Measurements from ENCODE around the gene GFAP. TPM values are rescaled to one million over a fixed set of nuclear protein-coding genes. Genes with fewer than 3 reads are reported as not detected.

The GFAP gene
- total and polyA plus RNA-seq, 4 donors, result 0.24 to 0.42 (median 0.33) TPM; not detected in 1

GRCh38 chr17:44916781-44917241 is 1.5 kb upstream of the GFAP start:
- Histone ChIP-seq H3K4me3 (ENCODE audit: low read depth in 1 of 3, low read length in 3 of 3) (no peak overlapping the region), H3K36me3 (ENCODE audit: control insufficient read depth in 4 of 4, insufficient read depth in 3 of 4, low read depth in 1 of 4, low read length in 3 of 4) (no peaks in the 10 kb centered on the region), H3K27ac (ENCODE audit: low read depth in 1 of 2, low read length in 2 of 2) (no peak overlapping the region), H3K9me3 (ENCODE audit: control insufficient read depth in 4 of 4, low read length in 3 of 4) (no peaks in the 10 kb centered on the region), H3K9ac (ENCODE audit: low read depth in 1 of 2, low read length in 2 of 2) (no peak overlapping the region), H3K27me3 (ENCODE audit: control insufficient read depth in 4 of 4, insufficient read depth in 4 of 4, low read length in 3 of 4) (no peaks in the 10 kb centered on the region), H3K4me1 (ENCODE audit: control insufficient read depth in 4 of 4, insufficient read depth in 4 of 4, low read length in 3 of 4) (peaks cover 0 to 8% (median 2%) of the 10 kb centered on the region in 4 donors)
- TF ChIP-seq, protein P1, sequence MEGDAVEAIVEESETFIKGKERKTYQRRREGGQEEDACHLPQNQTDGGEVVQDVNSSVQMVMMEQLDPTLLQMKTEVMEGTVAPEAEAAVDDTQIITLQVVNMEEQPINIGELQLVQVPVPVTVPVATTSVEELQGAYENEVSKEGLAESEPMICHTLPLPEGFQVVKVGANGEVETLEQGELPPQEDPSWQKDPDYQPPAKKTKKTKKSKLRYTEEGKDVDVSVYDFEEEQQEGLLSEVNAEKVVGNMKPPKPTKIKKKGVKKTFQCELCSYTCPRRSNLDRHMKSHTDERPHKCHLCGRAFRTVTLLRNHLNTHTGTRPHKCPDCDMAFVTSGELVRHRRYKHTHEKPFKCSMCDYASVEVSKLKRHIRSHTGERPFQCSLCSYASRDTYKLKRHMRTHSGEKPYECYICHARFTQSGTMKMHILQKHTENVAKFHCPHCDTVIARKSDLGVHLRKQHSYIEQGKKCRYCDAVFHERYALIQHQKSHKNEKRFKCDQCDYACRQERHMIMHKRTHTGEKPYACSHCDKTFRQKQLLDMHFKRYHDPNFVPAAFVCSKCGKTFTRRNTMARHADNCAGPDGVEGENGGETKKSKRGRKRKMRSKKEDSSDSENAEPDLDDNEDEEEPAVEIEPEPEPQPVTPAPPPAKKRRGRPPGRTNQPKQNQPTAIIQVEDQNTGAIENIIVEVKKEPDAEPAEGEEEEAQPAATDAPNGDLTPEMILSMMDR (IDR thresholded peaks at IDR 0.05; ENCODE audit: low read depth, low read length, missing input control), result no peak
- 82% methylated on average over 10 of the region's 10 CpGs for WGBS
- no peak for DNase-seq (ENCODE audit: low spot score)

GRCh38 chr17:44915862-44916780 is 821 bp upstream of the GFAP start:
- Histone ChIP-seq H3K4me1 (ENCODE audit: control insufficient read depth in 4 of 4, insufficient read depth in 4 of 4, low read length in 3 of 4) (peaks cover 0 to 15% (median 9%) of the 10 kb centered on the region in 4 donors), H3K36me3 (ENCODE audit: control insufficient read depth in 4 of 4, insufficient read depth in 3 of 4, low read depth in 1 of 4, low read length in 3 of 4) (no peaks in the 10 kb centered on the region), H3K9ac (ENCODE audit: low read depth in 1 of 2, low read length in 2 of 2) (no peak overlapping the region), H3K27ac (ENCODE audit: low read depth in 1 of 2, low read length in 2 of 2) (no peak overlapping the region), H3K9me3 (ENCODE audit: control insufficient read depth in 4 of 4, low read length in 3 of 4) (no peaks in the 10 kb centered on the region), H3K27me3 (ENCODE audit: control insufficient read depth in 4 of 4, insufficient read depth in 4 of 4, low read length in 3 of 4) (no peaks in the 10 kb centered on the region), H3K4me3 (ENCODE audit: low read depth in 1 of 3, low read length in 3 of 3) (no peak overlapping the region)
- DNase-seq (ENCODE audit: low spot score), result no peak
- TF ChIP-seq SP1 (IDR thresholded peaks at IDR 0.05), result no peak
- peak; percentile 34 for TF ChIP-seq NR2F2 (IDR thresholded peaks at IDR 0.05)
- TF ChIP-seq MAX (IDR thresholded peaks at IDR 0.05), result no peak
- no peak for TF ChIP-seq EGR1 (IDR thresholded peaks at IDR 0.05; ENCODE audit: low read depth in 2 of 2)
- 88% methylated on average over 11 of the region's 11 CpGs for WGBS

DNA sequence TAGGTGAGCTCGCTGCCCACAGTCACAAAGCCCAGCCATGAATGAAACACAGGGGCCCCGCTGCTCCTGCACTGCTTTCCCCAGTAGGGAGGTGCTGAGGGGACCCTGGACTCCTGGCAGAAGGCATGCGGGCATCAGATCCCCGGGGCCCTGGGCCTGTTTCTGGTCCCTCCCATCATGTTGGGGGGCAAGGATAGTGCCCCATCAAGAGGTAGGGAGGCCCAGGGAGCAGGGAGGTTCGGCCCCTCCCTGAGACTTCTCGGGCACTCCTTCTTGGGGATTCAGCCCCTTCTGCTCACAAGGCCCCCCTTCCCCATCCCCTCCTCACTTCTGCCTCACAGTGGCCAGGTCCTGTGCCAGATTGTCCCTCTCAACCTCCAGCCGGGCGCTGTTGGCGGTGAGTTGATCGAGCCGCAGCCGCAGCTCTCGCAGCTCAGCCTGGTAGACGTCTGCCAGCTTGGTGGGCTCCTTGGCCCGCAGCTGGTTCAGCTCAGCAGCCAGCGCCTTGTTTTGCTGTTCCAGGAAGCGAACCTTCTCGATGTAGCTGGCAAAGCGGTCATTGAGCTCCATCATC is 515 bp downstream of the GFAP start:
- Histone ChIP-seq H3K4me3 (ENCODE audit: low read depth in 1 of 3, low read length in 3 of 3) (no peak overlapping the region), H3K27me3 (ENCODE audit: control insufficient read depth in 4 of 4, insufficient read depth in 4 of 4, low read length in 3 of 4) (no peaks in the 10 kb centered on the region), H3K4me1 (ENCODE audit: control insufficient read depth in 4 of 4, insufficient read depth in 4 of 4, low read length in 3 of 4) (peaks cover 0 to 16% (median 10%) of the 10 kb centered on the region in 4 donors), H3K9me3 (ENCODE audit: control insufficient read depth in 4 of 4, low read length in 3 of 4) (no peaks in the 10 kb centered on the region), H3K36me3 (ENCODE audit: control insufficient read depth in 4 of 4, insufficient read depth in 3 of 4, low read depth in 1 of 4, low read length in 3 of 4) (no peaks in the 10 kb centered on the region), H3K9ac (ENCODE audit: low read depth in 1 of 2, low read length in 2 of 2) (no peak overlapping the region), H3K27ac (ENCODE audit: low read depth in 1 of 2, low read length in 2 of 2) (no peak overlapping the region)
- TF ChIP-seq RXRA (IDR thresholded peaks at IDR 0.05), result no peak
- TF ChIP-seq RAD21 (IDR thresholded peaks at IDR 0.05), result no peak
- TF ChIP-seq FOXA1 (IDR thresholded peaks at IDR 0.05), result no peak
- TF ChIP-seq MAX (IDR thresholded peaks at IDR 0.05), result no peak
- no peak for TF ChIP-seq ZBTB33 (IDR thresholded peaks at IDR 0.05)
- TF ChIP-seq NR2F2 (IDR thresholded peaks at IDR 0.05), result no peak
- TF ChIP-seq HNF4G (IDR thresholded peaks at IDR 0.05), result no peak
- no peak for TF ChIP-seq EGR1 (IDR thresholded peaks at IDR 0.05; ENCODE audit: low read depth in 2 of 2)
- TF ChIP-seq, protein P1 (IDR thresholded peaks at IDR 0.05; ENCODE audit: low read depth, low read length, missing input control), result no peak
- TF ChIP-seq JUND (IDR thresholded peaks at IDR 0.05), result no peak
- no peak for TF ChIP-seq SP1 (IDR thresholded peaks at IDR 0.05)
- WGBS, result 93% methylated on average over 19 of the region's 19 CpGs
- DNase-seq (ENCODE audit: low spot score), result no peak

Measured in liver (tissue), 9 donors.